H9 (cell line): ENCODE measurements around the gene COP1. TPM values are rescaled to one million over a fixed set of nuclear protein-coding genes. Genes with fewer than 3 reads are reported as not detected.

Source experiments
- DNase-seq: peaks from one replicate; pipeline ENCODE4 v3.0.0-alpha.2; 2017
- H2AFZ ChIP-seq: one replicate; pipeline ENCODE4 v1.6.1; 2013; ENCODE audit warnings: mild to moderate bottlenecking, low read length, control low read depth, moderate library complexity
- H2AK5ac ChIP-seq: 2 replicates; pipeline ENCODE4 v1.6.1; 2013; ENCODE audit warnings: low read length, control low read depth, mixed read lengths; ENCODE audit not compliant: insufficient read length
- H2BK120ac ChIP-seq: one replicate; pipeline ENCODE4 v1.6.1; 2013; ENCODE audit warnings: low read depth, mild to moderate bottlenecking, low read length, control low read depth, inconsistent platforms; ENCODE audit not compliant: poor library complexity, severe bottlenecking
- H2BK12ac ChIP-seq: 2 replicates; pipeline ENCODE4 v1.6.1; 2013; ENCODE audit warnings: low read length, control low read depth, mixed read lengths, low read depth; ENCODE audit not compliant: insufficient read length
- H2BK15ac ChIP-seq: 2 replicates; pipeline ENCODE4 v1.6.1; 2013; ENCODE audit warnings: low read depth, low read length, control low read depth
- H2BK20ac ChIP-seq: one replicate; pipeline ENCODE4 v1.6.1; 2013; ENCODE audit warnings: low read depth, mild to moderate bottlenecking, low read length, control low read depth, inconsistent platforms; ENCODE audit not compliant: poor library complexity, severe bottlenecking
- H2BK5ac ChIP-seq: 2 replicates; pipeline ENCODE4 v1.6.1; 2013; ENCODE audit warnings: low read length, control low read depth, mixed read lengths; ENCODE audit not compliant: insufficient read length
- H3K14ac ChIP-seq: 2 replicates; pipeline ENCODE4 v1.6.1; 2013; ENCODE audit warnings: low read length, control low read depth; ENCODE audit not compliant: insufficient read depth
- H3K18ac ChIP-seq: 2 replicates; pipeline ENCODE4 v1.6.1; 2013; ENCODE audit warnings: low read depth, mild to moderate bottlenecking, mixed read lengths, low read length, control low read depth; ENCODE audit not compliant: insufficient read length
- H3K23ac ChIP-seq: 2 replicates; pipeline ENCODE4 v1.6.1; 2013; ENCODE audit warnings: low read length, control low read depth, mixed read lengths, low read depth; ENCODE audit not compliant: insufficient read length
- H3K23me2 ChIP-seq: 2 replicates; pipeline ENCODE4 v1.6.1; 2013; ENCODE audit warnings: low read depth, mild to moderate bottlenecking, mixed read lengths, low read length, control low read depth; ENCODE audit not compliant: insufficient read length, poor library complexity, severe bottlenecking
- H3K27ac ChIP-seq: 2 replicates; pipeline ENCODE4 v1.5.1; 2013; ENCODE audit warnings: low read length, control low read depth, mixed read lengths, low read depth; ENCODE audit not compliant: insufficient read length
- H3K27me3 ChIP-seq: 2 replicates; pipeline ENCODE4 v1.6.1; 2013; ENCODE audit warnings: low read length, control low read depth, inconsistent platforms; ENCODE audit not compliant: insufficient read depth
- H3K4ac ChIP-seq: 2 replicates; pipeline ENCODE4 v1.6.1; 2013; ENCODE audit warnings: low read depth, mild to moderate bottlenecking, control low read depth, inconsistent platforms, low read length, moderate library complexity
- H3K4me1 ChIP-seq: 2 replicates; pipeline ENCODE4 v1.6.1; 2013; ENCODE audit warnings: low read length, control low read depth, inconsistent platforms; ENCODE audit not compliant: insufficient read depth
- H3K4me2 ChIP-seq: 2 replicates; pipeline ENCODE4 v1.6.1; 2013; ENCODE audit warnings: low read length, control low read depth, mixed read lengths; ENCODE audit not compliant: insufficient read length, insufficient read depth
- H3K56ac ChIP-seq: 2 replicates; pipeline ENCODE4 v1.6.1; 2013; ENCODE audit warnings: low read depth, mild to moderate bottlenecking, mixed read lengths, low read length, control low read depth; ENCODE audit not compliant: insufficient read length
- H3K79me1 ChIP-seq: 2 replicates; pipeline ENCODE4 v1.6.1; 2013; ENCODE audit warnings: low read depth, mild to moderate bottlenecking, moderate library complexity, low read length, control low read depth, inconsistent platforms; ENCODE audit not compliant: insufficient read depth, poor library complexity, severe bottlenecking
- H3K79me2 ChIP-seq: 2 replicates; pipeline ENCODE4 v1.6.1; 2013; ENCODE audit warnings: low read length, control low read depth, inconsistent platforms; ENCODE audit not compliant: insufficient read depth
- H3K9ac ChIP-seq: 2 replicates; pipeline ENCODE4 v1.6.1; 2013; ENCODE audit warnings: low read length, control low read depth, mixed read lengths; ENCODE audit not compliant: insufficient read length; ENCODE audit errors: extremely low read depth
- H3K9me3 ChIP-seq: one replicate; pipeline ENCODE4 v1.6.1; 2013; ENCODE audit warnings: low read depth, low read length, inconsistent platforms; ENCODE audit not compliant: control insufficient read depth
- H3T11ph ChIP-seq: one replicate; pipeline ENCODE4 v1.6.1; 2013; ENCODE audit warnings: mild to moderate bottlenecking, low read length, control low read depth, inconsistent platforms
- H4K20me1 ChIP-seq: one replicate; pipeline ENCODE4 v1.6.1; 2013; ENCODE audit not compliant: control insufficient read depth, insufficient read length, insufficient read depth
- H4K5ac ChIP-seq: 2 replicates; pipeline ENCODE4 v1.6.1; 2013; ENCODE audit warnings: low read depth, mild to moderate bottlenecking, mixed read lengths, low read length, control low read depth; ENCODE audit not compliant: insufficient read length
- H4K8ac ChIP-seq: replicated peaks from 2 replicates; pipeline ENCODE4 v1.6.1; 2013; ENCODE audit warnings: low read length, control low read depth, mixed read lengths, low read depth; ENCODE audit not compliant: insufficient read length
- H4K91ac ChIP-seq: 2 replicates; pipeline ENCODE4 v1.6.1; 2013; ENCODE audit warnings: low read depth, mild to moderate bottlenecking, moderate library complexity, mixed read lengths, low read length, control low read depth; ENCODE audit not compliant: insufficient read length
- H3K27ac Mint-ChIP-seq, 3 experiments: 2 replicates in 2 of 3; 3 replicates in 1 of 3; pipeline ENCODE4 v1.8.0; 2020 to 2021; ENCODE audit warnings: mixed read lengths in 3 of 3, mild to moderate bottlenecking in 1 of 3, moderate library complexity in 1 of 3
- H3K27me3 Mint-ChIP-seq: 2 replicates; pipeline ENCODE4 v1.8.0; 2021; ENCODE audit warnings: low read depth, mild to moderate bottlenecking, moderate library complexity, mixed read lengths
- H3K36me3 Mint-ChIP-seq, 3 experiments: 2 replicates in 2 of 3; 3 replicates in 1 of 3; pipeline ENCODE4 v1.8.0; 2020 to 2021; ENCODE audit warnings: low read depth in 3 of 3, mixed read lengths in 3 of 3; ENCODE audit not compliant: insufficient read depth in 1 of 3
- H3K4me1 Mint-ChIP-seq, 2 experiments: 2 replicates each; pipeline ENCODE4 v1.8.0; 2020; ENCODE audit warnings: mixed read lengths in 2 of 2
- H3K4me3 Mint-ChIP-seq, 2 experiments: 2 replicates in 1 of 2; 3 replicates in 1 of 2; pipeline ENCODE4 v1.8.0; 2020 to 2021; ENCODE audit warnings: mild to moderate bottlenecking in 2 of 2, mixed read lengths in 2 of 2, moderate library complexity in 1 of 2
- H3K9me3 Mint-ChIP-seq, 2 experiments: 2 replicates in 1 of 2; 3 replicates in 1 of 2; pipeline ENCODE4 v1.8.0; 2020; ENCODE audit warnings: mild to moderate bottlenecking in 2 of 2, mixed read lengths in 2 of 2, moderate library complexity in 1 of 2
- WGBS: extraction: QIAGEN DNeasy Blood & Tissue Kit; methylation state at CpG from one replicate; pipeline ENCODE4 v1.1.7; 2013; ENCODE audit warnings: missing lambda C conversion rate, low lambda C conversion rate, mixed read lengths; ENCODE audit not compliant: insufficient read length; ENCODE audit errors: extremely low coverage; 5-methylcytosine and 5-hydroxymethylcytosine counted together
- total RNA-seq: library from RNA; stranded (reverse); gene quantifications from 2 replicates; pipeline ENCODE4 v1.2.1, GENCODE V29; 2021
- TF ChIP-seq, protein P1 (sequence below): fragments of 200-600 bp; sonication (generic); conservative IDR thresholded peaks from 3 replicates; pipeline ENCODE4 v1.8.0; 2021; ENCODE audit warnings: antibody characterized with exemption, mild to moderate bottlenecking

COP1 gene
- total RNA-seq, 1 experiment from 2014 or later = 41.3 TPM

DNA sequence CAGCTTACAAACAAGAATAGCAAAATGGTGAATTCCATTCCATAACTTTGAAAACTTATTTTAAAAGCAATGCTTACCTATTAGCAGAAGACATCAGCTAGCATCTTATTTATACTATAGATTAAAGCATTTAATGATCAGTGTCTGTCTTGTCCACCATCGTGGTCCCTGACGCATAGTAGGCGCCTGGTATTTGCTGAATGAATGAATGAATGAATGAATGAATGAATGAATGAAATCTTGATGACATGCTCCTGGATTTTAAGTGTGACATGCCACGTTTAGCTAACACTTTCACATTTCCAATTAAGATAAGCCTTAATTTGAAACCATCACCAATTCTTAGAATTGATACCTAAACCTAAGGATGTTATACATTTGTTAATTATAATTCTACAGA, 39.9 kb downstream of the COP1 start:
- Histone ChIP-seq H2BK120ac (no peak overlapping the region), H3K9me3 (no peaks in the 10 kb centered on the region), H4K20me1 (no peaks in the 10 kb centered on the region), H4K91ac (no peak overlapping the region), H2BK12ac (no peak overlapping the region), H3K14ac (no peak overlapping the region), H2BK15ac (no peak overlapping the region), H3K23me2 (no peaks in the 10 kb centered on the region), H3K9ac (no peak overlapping the region), H3K56ac (no peak overlapping the region), H3K4me2 (no peak overlapping the region), H3K18ac (no peak overlapping the region), H3K79me1 (no peaks in the 10 kb centered on the region), H2AFZ (no peak overlapping the region), H3K27ac (no peak overlapping the region), H4K8ac (no peak overlapping the region), H2BK5ac (no peak overlapping the region), H3K4ac (no peak overlapping the region), H3K27me3 (no peaks in the 10 kb centered on the region), H2BK20ac (no peak overlapping the region), H3T11ph (no peak overlapping the region), H3K79me2 (no peaks in the 10 kb centered on the region; the same call in 1 of the 2 replicates), H2AK5ac (no peak overlapping the region), H3K23ac (no peak overlapping the region), H3K4me1 (no peaks in the 10 kb centered on the region), H4K5ac (no peak overlapping the region)
- Mint-ChIP-seq H3K27me3 (no peaks in the 10 kb centered on the region), H3K4me3 (no peak overlapping the region), H3K36me3 (peaks cover 32 to 34% (median 33%) of the 10 kb centered on the region in 3 experiments), H3K4me1 (peaks cover 4 to 5% of the 10 kb centered on the region in 2 experiments), H3K9me3 (peaks cover 8 to 10% of the 10 kb centered on the region in 2 experiments; a peak in 4 of 5 replicates), H3K27ac (no peak overlapping the region)
- DNase-seq = no peak
- TF ChIP-seq, protein P1, sequence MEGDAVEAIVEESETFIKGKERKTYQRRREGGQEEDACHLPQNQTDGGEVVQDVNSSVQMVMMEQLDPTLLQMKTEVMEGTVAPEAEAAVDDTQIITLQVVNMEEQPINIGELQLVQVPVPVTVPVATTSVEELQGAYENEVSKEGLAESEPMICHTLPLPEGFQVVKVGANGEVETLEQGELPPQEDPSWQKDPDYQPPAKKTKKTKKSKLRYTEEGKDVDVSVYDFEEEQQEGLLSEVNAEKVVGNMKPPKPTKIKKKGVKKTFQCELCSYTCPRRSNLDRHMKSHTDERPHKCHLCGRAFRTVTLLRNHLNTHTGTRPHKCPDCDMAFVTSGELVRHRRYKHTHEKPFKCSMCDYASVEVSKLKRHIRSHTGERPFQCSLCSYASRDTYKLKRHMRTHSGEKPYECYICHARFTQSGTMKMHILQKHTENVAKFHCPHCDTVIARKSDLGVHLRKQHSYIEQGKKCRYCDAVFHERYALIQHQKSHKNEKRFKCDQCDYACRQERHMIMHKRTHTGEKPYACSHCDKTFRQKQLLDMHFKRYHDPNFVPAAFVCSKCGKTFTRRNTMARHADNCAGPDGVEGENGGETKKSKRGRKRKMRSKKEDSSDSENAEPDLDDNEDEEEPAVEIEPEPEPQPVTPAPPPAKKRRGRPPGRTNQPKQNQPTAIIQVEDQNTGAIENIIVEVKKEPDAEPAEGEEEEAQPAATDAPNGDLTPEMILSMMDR = no peak
- WGBS = no CpG with 5 or more reads among the region's 4 CpGs
